ENCODE measurements around the gene CBX2.

The CBX2 gene

GRCh38 chr17:79777894-79778503 is at the start of gene CBX2:
Gene CBX2, plus strand, starts transcription at chr17:79778148. Its CDS starts 88 bp downstream, at chr17:79778236.
- in situ Hi-C loops (cut with HindIII; ENCODE audit: low sequenced_read_pairs): no loop called here

DNA sequence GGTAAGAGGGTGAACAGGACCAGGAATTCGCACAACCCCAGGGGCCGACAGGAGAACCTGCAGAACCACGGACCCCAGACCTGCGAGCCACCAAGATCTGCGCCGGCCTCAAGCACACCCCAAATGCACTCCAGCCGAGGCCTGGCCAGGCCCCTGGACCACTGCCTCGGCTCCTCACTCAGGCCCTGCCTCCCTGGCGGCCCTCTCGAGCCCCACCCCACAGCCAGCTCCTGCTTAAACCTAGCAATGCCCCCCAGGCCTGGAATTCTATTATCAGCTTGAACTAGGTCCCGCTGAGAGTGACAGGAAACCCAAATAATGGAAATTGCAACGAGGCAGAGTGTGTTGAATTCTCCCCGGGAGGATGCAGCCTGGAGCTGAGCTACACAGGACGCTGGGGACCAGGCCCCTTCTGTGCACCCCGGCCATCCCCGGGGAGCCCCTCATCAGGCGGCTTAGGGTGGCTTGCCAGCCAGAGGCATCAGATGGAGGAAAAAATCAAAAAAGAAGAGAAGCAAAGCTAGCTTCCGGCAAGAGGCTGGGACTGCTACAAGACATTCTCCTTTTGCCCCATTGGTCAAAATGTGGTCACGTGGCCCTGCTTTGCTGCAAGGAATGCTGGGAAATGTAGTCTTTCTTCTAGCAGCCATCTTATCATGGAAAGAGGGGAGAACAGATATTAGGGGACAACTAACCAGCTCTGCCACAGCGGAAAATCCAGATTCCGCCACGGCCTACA is 49.6 kb upstream of the CBX2 start:
- in situ Hi-C loops (cut with HindIII; ENCODE audit: low sequenced_read_pairs): no loop called here

GRCh38 chr17:79728908-79729471 is 49.0 kb upstream of the CBX2 start:
- in situ Hi-C loops (cut with HindIII; ENCODE audit: low sequenced_read_pairs): no loop called here

- in situ Hi-C loops (cut with HindIII; ENCODE audit: low sequenced_read_pairs): no loop called here
Measured at GRCh38 chr17:79729761-79730160, 48.2 kb upstream of the CBX2 start.

DNA sequence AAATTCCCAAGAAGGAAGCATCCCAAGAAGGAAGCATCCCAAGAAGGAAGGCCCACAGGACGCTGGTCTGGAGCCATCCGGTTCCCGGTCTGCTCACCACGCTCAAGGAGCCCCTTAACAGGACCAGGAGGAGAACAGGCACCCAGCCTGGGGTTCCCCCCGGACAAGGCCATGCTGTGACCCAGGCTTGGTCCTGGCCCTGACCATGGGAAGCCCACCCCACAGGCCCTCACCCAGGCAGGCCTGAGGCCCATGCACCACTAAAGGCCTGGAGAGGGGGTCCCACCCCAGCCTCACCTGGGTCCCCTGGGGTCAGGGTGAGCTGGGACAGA is 47.5 kb upstream of the CBX2 start:
- in situ Hi-C loops (cut with HindIII; ENCODE audit: low sequenced_read_pairs): no loop called here

- in situ Hi-C loops (cut with HindIII; ENCODE audit: low sequenced_read_pairs): no loop called here
Measured at GRCh38 chr17:79730769-79731483, 47.0 kb upstream of the CBX2 start, which contains the start of gene ENPP7. Gene ENPP7, plus strand, starts transcription at chr17:79730943. Its CDS starts 197 bp downstream, at chr17:79731140.

GRCh38 chr17:79732254-79732653 is 45.7 kb upstream of the CBX2 start:
- in situ Hi-C loops (cut with HindIII; ENCODE audit: low sequenced_read_pairs): no loop called here

- in situ Hi-C loops (cut with HindIII; ENCODE audit: low sequenced_read_pairs): no loop called here
Measured at GRCh38 chr17:79732804-79733691, 44.9 kb upstream of the CBX2 start.

DNA sequence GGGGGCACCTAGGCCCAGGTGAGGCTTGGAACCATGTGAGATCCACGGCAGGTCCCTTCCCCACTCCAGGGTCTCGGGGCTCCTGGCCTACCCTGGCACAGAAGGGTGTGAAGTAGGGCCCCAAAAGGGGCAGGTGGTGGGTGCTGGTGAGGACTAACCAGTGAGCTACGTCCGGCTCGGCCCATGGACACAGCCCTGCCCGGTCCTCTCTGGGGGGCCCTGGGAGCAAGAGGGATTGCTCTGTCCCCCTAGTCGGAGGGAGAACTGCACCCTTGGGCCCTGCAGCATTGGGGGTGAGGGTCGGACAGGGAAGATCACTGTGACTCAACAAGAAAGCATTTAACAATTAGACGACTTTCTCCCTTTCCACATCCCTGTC is 44.3 kb upstream of the CBX2 start:
- in situ Hi-C loops (cut with HindIII; ENCODE audit: low sequenced_read_pairs): no loop called here

GRCh38 chr17:79735096-79735495 is 42.9 kb upstream of the CBX2 start:
- in situ Hi-C loops (cut with HindIII; ENCODE audit: low sequenced_read_pairs): no loop called here

GRCh38 chr17:79737046-79737921 is 40.7 kb upstream of the CBX2 start:
- in situ Hi-C loops (cut with HindIII; ENCODE audit: low sequenced_read_pairs): no loop called here

GRCh38 chr17:79737922-79738578 is 39.9 kb upstream of the CBX2 start:
- in situ Hi-C loops (cut with HindIII; ENCODE audit: low sequenced_read_pairs): no loop called here

DNA sequence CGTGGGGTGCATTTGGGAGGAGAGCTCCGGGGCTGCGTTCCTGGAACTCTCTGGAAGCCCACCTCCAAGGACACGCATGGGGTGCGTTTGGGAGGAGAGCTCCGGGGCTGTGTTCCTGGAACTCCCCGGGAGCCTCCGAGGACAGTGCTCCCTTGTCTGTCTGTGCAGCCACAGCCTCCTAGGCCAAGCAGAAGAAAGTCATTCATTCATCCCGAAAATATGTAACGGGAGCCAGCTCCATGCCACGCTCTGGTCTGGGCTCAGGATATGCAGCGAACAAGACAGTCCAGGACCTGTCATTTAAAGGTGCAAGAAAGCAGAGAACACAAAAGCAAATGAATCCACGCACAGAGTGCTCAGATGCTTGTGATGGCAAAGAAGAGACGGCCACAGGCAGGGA is 39.3 kb upstream of the CBX2 start:
- in situ Hi-C loops (cut with HindIII; ENCODE audit: low sequenced_read_pairs): no loop called here

DNA sequence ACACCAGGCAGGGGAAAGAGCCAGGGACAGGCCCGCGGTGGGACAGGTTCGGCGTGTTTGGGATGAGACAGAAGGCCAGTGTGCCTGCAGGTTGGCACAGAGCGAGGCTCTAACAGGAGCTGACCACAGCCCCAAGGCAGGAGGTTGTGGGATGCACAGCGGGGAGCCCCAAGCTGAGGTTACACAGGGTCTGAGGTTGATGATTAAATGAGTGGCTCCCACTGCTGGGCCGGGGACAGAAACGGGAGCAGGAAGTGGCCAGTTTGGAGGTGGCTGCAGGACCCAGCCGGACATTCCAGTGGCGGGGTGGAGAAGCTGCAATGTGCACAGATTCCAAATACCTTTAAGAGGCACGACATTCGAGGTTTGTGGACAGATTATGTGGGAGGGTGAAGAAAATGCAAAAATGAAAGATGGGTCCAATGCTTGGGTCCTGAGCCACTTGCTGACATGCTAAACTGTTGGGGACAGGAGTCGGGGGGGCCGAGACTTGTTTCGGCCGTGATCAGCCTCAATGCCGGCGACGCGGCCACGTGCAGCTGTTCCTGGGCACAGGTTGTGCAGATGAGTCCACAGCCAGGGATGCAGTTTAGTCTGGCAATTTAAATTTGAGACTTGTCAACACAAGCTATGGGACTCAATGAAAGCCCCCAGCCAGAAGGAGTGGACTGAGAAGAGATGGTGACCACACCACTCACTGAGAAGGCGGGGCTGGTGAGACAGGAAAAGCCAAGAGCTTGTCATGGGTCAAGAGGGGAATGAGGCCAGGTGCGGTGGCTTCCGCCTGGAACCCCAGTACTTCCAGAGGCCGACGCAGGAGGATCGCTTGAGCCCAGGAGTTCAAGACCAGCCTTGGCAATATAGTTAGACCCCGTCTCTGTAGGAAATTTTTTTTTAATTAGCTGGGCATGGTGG is 38.5 kb upstream of the CBX2 start:
- in situ Hi-C loops (cut with HindIII; ENCODE audit: low sequenced_read_pairs): loop anchor here (10.0 kb wide), 1 partner anchor 55 kb away; the partner anchor contains the start of gene CBX8

DNA sequence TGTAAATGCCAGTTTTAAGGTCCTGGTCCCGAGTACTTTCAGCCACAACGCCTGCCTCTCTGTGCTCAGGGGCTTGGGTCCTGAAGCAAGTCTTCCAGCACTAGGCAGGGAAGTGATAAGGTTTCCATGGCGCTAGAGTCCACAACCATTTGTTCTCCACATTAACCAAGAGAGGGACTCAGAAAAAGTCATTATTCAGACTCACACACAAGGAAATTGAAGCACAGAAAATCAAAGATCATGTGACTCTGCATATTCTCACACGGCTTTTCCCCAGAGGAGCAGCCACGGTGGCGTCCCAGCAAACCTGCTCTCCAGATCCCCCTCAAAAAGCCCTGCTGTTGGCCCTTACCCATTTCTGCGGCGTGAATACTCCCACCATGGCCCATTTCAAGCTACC is 37.5 kb upstream of the CBX2 start:
- in situ Hi-C loops (cut with HindIII; ENCODE audit: low sequenced_read_pairs): loop anchor here (10.0 kb wide), 1 partner anchor 54 kb away; the partner anchor contains the start of gene CBX8

- in situ Hi-C loops (cut with HindIII; ENCODE audit: low sequenced_read_pairs): loop anchor here (10.0 kb wide), 1 partner anchor 53 kb away; the partner anchor contains the start of gene CBX8
Measured at GRCh38 chr17:79741401-79741750, 36.6 kb upstream of the CBX2 start.

GRCh38 chr17:79741751-79742588 is 36.0 kb upstream of the CBX2 start:
- in situ Hi-C loops (cut with HindIII; ENCODE audit: low sequenced_read_pairs): loop anchor here (10.0 kb wide), 1 partner anchor 53 kb away; the partner anchor contains the start of gene CBX8
